GM18909 (cell line): ENCODE data around the gene PHOX2A.

Experiments used
- ATAC-seq: cut with Tn5 transposase; IDR thresholded peaks from one replicate; pipeline ENCODE4 v1.9.1; 2021; ENCODE audit warnings: mild to moderate bottlenecking; ENCODE audit not compliant: unreplicated experiment, poor library complexity

PHOX2A gene

DNA sequence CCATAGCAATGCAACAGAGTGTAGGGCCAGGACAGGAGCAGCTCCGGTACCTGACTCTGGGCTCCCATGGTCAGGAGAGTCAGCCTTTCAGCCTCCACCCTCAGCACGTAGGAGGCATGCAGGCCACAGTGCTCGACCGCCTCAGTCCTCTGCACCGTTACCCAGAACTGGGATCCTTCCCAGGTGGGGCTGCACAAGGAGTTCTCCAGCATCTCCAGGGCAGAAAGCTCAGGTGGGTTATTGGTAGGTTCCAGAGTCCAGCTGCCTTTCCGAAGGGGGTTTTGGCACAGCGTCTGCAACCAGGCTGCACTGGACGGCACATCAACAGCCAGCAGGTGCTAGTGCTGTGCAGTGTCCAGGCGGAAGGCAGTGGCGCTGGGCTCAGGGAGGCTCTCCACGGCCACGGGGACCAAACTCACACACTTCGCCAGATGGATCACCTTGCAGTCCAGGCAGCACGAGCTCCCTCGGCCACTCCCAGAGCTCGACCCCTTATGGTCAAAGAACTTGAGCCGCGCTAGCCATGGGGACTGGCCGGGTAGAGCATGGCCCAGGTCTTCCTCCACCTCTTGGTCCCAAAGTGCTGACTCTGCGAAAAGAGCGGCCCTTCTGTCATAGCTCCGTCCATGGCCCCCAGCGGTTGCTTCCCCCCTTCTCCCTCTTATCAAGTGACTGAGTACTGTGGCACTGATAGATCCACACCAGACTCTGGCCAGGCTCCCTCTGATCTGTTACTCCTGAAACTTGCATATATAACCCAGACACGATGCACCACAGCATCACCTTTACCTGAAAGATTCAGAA, 6.9 kb upstream of the PHOX2A start:
- no peak for ATAC-seq

DNA sequence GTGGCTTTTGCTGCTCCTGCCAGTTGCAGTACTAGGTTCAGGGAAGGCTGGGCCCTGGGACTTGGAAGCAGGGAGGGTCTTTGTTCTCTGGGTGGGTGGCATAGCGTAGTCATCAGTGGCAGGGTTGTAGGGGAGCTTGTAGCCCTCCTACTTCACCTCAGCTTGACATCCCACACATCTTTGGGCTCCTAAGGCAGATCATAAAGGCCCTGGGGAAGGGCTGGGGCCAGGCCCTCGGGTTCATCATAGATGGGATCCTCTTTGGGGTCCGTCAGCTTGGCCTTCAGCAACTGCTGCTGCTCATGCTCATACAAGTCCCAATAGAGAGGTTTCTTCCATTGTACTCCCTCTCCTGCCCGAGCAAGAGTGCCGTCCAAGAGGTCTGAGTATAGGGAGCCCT, 6.0 kb upstream of the PHOX2A start:
- no peak for ATAC-seq

DNA sequence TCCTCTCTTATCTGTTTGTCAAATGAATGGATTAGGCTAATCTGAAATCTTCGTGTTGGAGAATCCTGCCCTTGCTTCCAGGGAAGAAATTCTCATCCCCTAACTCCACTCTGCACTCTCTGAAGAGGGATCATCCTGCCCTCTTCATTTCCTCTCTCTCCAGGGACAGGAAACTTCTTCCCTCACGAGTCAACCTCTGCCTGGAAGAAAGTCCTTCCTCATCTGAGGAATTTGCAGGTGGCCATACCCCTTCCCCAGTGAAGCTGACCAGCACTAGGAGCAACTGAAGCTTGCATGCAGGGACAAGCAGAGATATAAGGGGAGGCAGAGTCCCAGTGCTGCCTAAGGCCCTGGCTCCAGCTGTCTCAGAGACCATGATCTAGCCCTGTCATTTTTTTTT, 3.6 kb upstream of the PHOX2A start:
- no peak for ATAC-seq

DNA sequence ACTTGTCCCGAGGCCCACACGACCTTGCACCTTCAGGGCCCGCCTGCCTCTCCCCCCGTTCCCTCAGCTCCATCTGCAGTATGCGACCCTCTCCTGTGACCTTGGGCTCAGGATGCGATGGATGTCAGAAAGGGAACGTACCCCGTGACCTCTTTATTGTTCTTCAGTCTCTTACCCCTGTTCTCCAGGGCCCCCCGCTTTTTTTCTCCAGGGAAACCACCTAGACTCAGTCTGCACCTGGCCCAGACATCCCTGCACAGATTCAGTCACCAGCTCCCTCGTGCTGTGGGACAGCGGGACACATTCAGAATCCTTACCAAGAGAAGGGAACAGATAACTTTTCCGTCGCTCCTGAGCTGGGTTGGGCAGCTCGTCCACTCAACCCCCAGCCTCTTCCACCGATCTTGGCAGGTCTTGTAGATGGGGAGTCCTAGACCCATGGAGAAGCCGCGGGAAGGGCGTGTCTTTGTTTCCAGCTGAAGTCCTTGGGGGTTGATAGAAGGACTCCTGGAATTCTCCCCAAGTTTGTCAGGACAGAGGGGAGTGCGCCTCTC, 1.4 kb upstream of the PHOX2A start:
- no peak for ATAC-seq

DNA sequence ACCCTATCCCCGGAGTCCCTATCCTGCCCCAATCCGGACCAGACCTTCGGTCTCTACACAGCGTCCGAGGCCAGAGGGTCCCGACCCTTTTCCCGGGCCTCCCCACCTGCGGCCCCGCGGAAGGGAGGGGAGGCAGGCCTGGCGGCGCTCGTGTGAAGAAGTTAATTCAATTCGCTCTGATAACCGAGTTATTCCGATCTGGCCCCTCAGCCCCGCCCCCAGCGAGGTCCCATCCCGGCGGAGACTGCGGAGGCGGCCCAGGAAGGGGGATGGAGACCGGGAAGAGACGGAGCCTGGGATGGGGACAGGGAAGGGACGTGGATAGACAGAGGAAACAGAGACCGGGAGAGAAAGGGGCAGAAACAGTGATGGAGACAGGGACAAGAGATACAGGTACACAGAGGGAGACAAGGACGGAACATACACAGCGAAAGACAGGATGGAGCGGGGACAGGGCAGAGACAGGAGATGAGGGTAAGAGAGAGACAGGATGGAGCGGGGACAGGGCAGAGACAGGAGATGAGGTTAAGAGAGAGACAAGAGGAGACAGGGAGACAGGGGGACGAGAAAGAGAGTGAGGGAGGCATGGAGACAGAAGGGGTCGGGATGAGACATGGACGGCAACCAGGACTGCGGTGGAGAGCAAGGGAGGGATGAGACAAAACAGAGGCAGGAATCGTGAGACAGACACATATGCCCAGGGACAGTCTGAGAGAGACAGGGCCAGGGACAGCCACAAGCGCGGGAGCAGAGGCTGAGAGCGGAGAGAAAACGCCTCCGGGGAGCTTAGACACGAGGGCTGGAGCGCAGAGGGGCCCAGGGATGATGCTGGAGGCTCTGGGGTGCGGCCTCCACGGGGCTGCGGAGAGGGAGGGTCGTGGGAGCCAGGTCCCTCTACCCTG, 636 bp upstream of the PHOX2A start:
- ATAC-seq, result no peak

DNA sequence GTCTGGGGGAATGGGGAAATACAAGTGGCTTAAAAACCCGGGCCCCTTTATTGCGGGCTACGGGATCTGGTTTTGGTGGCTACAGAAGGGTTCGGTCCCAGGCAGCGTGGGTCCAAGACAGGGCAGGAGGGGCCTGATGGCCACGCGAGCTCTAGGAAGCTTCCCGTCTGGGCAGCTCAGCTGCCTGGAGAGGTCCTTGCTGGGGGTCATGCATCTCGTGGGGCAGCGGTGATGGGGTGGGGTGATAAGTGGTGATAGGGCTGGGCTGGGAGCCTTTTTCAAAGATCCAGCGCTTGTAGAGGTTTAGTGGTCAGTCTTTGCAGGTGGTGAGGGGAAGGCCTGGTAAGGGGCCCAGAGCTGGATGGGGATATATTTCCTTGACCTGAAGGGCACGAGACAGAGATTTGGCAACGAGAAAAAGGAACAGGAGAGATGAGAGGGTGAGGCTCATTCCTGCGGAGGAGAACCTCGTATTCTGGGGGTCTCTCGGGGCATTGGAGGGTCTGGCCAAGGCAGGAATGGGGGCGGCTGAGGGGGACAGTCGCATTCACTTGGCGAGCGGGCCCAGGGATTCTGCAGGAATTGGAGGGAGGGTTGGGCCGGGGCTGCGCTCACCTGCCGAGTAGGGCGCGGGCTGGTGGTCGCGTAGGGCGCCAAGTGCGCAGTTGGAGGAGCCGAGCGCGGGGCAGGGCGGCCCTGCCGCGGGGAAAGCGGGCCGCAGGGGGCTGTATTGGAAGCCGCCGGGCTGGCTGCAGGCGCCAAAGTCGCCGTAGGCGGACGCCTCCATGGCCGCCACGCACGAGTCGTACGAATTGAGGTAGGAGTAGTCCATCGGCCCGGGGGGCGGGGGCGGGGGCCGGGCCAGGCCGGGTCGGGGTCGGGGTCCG, 560 bp downstream of the PHOX2A start:
- no peak for ATAC-seq

DNA sequence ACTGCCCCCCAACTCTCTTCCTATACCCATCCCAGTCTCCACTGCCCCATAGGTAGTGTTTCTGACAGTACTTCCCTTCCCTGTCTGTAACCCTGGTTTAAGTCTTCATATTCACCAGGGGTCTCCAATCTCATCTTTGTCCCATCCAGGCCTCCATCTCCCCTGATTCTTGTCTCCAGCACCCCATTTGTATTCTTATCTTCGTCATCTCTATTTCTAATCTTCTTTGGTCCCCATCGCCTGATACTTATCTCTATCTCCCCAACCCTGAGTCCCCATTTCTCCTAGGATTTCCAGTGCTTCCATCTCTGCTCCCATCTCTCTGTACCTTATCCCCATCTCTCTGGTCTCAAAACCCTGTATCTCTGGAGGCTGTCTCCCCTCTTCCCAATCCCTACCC, 1.8 kb downstream of the PHOX2A start:
- ATAC-seq, result no peak

DNA sequence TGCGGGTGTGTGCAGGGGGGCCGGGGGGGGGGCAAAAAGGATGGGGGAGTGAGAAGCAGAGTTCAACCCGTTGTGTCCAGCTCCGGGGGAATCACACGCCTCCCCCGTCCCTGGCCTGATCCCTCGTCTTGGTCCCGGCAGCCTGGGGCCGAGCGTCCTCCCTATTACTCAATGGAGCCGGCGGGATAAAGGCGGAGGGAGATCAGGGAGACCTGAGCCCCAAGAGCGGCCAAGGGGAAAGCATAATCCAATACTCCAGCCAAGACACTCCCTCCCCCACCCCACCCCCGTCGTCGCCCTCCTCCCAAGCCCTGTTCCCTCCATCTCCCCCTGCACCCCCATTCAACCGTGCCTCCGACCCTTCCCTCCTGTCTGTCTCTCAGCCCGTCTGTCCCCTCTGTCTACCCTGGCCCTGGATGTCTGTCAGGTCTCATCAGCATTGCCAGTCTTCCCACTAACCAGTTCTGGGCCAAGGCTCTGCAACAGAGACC, 2.6 kb downstream of the PHOX2A start:
- no peak for ATAC-seq

DNA sequence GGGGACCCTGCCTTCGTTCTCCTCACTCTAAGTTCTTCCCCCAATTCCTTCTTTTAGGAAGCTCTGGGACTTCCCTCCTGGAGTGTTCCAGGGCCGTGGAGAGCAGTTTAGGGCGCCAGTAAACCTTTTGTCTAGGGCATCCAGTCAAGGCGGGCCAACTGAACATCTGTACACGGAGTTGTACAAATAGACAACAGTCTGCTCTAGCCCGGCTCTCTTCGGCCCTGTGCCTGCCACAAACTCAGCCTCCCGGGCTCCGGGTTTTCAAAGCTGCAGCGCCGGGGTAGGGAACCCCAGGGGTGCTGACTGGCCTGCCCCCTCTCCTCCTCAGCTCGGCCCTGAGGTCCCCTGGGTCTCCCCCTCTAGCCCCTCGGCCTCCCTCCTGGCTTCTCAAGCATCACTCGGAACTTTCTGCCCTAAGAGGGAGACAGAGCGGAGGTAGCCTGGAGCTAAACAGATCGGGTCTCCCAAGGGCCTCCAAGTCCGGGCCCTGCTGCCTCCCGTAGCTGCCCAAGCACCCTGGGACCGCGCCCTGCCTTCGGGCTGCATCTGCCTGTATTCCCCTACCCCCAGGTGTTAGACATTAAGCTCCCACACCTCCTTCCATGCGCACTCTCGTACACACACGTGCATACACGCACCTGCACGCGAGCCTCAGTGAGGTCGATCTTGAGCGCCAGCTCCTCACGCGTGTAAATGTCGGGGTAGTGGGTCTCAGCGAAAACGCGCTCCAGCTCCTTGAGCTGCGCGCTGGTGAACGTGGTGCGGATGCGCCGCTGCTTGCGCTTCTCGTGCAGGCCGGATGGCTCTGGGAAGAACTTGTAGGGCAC, 3.3 kb downstream of the PHOX2A start:
- no peak for ATAC-seq

DNA sequence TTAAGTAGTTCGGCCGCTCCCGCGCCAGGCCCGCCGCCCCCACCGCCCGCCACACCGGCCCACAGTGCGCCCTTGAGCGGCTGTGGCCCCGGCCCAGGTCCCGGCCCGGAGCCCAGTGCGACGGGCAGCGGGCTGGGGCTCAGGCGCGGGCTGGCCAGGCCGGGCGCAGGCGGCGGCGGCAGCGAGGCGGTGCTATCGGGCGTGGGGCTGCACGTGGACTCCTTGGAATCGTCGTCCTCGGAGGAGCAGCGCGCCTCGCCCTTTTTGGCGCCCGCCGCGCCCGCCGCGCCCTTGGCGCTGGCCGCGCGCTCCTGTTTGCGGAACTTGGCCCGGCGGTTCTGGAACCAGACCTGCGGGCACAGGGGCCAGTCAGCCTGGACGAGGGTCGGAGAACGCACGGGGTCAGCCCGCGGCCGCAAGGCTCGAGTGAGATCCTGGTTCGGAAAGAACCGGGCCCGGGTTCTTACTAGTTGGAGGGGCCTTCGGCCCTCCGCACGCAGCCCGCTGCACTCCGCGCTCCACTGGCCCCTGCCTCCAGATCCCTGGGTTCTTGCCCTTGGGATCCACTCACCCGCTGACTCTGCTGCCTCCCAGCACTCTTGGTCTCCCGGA, 4.0 kb downstream of the PHOX2A start:
- ATAC-seq, result no peak

DNA sequence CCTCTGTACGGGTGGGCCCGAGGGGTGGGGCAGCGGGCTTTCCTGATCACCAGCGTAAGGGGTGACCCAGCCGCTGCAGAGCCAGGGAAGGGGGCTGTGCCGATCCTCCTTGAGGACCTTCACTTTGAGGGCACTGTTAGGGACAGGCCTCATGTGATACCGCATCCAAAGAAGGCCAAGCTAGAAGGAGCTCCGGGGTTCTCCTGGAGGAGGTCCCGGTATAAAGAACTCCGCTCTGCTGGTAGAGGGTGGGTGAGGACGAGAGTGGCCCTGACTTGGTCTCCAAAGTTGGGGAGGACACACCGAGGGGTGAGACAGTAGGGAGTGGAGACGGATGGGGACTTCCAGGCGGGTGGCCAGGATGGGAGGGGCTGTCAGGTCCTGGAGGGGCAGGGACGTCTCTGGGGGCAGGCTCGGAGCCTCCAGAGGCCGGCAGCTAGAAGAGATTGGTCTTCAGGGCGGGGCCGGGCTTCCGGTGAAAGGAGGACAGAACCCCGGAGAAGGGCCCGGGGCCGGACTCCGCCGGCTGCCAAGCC, 4.6 kb downstream of the PHOX2A start:
- no peak for ATAC-seq

DNA sequence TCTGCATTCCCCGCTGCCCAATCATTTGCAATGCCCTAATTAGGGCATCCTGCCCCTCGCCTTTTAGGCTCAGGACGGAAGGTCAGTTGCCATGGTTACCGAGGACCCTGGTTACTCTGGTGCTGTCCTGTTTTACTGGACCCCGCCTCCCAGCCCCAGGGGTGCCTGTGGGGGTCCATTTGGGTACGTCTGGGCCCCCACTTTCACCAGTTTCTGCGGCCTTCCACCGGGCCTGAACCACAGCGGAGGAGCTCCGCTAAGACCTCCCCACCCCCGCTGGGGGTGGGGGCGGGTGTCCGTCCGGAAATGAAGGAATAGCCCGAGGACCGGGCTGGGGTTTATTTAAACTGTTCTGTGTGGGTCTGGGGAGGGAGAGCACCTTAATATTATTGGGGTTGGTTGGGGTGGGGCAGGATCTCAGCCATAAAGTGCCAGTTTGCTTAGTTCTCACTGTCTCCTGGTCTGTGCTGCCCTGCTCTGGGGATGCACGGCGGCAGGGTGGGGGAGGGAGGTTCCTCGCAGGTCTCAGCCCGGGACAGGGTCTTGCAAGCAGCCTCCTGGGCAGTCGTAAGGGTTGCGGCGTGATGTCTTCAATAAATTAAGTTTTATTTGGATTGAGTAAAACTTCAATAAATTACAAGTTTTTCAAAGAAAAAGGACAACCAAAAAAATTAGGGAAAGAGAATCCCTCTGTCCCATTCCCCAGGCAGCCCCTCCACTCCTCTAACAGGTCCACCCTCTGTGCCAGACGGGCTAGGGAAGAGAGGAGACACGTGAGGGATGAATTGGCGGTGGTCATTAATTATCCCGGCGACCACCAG, 5.3 kb downstream of the PHOX2A start:
- no peak for ATAC-seq

DNA sequence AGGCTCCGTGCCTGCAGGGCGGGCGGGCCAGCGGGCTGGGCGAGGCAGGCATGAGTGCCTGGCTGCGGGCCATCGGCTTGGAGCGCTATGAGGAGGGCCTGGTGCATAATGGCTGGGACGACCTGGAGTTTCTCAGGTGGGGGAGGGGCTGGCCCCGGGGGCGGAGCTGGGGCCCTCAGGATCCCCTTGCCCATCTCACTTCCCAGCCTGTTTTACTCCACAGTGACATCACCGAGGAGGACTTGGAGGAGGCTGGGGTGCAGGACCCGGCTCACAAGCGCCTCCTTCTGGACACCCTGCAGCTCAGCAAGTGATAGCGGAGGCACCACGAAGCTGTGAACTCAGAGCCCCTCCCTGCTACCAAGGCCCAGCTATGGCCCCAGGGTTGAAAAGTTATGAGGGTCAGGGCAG, 5.9 kb downstream of the PHOX2A start:
- no peak for ATAC-seq

DNA sequence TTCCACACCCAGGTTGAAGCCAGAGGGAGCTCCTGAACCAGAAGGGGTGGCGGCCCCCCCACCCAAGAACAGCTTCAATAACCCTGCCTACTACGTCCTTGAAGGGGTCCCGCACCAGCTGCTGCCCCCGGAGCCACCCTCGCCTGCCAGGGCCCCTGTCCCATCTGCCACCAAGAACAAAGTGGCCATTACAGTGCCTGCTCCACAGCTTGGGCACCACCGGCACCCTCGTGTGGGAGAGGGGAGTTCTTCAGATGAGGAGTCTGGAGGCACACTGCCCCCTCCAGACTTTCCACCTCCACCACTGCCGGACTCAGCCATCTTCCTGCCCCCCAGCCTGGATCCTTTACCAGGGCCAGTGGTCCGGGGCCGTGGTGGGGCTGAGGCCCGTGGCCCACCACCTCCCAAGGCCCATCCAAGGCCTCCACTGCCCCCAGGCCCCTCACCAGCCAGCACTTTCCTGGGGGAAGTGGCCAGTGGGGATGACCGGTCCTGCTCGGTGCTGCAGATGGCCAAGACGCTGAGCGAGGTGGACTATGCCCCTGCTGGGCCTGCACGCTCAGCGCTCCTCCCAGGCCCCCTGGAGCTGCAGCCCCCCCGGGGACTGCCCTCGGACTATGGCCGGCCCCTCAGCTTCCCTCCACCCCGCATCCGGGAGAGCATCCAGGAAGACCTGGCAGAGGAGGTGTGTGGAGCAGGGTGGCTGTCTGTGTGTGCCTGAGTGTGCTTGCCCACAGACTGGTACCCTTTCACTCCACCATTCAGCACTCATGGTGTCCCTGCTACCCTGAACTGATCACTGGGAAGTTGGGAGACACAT, 6.7 kb downstream of the PHOX2A start:
- ATAC-seq, result no peak

DNA sequence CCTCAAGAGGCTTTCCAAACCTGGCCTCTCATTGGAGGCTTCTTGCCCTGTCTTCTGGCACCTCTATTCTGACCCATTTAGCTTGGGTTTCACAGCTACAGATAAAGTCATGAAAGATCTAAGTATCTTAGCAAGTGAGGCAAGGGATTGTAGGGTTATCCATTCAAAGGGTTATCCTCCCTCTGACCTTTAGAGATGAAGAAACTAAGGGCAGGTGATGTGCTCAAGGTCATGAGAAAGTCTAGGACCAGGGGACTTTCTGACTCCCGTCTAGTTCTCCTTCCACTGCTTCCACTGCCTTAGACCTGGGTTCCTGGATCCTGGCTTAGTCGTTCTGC, 7.2 kb downstream of the PHOX2A start:
- ATAC-seq, result no peak

DNA sequence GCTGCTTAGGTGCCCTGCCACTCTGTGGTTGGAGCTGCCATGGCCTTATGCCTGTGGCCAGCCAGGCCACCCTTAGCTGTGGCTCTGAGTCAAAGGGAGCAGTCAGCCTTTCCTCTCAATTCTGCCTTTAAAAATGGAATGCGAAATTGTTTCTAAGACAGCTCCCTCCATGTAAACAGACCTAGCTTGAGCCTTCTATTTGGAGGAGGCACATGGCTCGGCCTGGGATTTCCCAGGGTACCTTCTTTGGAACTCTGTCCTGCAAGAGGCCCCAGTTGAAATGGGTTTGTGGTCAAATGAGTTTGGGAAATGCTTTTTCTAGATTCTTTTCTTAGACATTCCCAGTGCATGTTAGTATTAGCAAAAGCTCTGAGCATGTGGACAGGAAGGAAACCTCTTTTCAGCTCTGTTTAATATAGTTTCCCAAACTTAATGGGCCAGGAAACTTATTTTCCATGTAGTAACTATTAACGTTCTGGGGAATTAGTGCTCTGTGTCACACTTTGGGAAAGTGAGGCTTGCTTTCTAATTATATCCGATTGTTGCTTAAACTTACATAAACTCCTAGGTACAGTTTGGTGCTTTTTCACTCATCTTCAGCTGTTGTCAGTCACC, 7.8 kb downstream of the PHOX2A start:
- no peak for ATAC-seq
